Measurements from ENCODE around the gene MFNG.

DNA sequence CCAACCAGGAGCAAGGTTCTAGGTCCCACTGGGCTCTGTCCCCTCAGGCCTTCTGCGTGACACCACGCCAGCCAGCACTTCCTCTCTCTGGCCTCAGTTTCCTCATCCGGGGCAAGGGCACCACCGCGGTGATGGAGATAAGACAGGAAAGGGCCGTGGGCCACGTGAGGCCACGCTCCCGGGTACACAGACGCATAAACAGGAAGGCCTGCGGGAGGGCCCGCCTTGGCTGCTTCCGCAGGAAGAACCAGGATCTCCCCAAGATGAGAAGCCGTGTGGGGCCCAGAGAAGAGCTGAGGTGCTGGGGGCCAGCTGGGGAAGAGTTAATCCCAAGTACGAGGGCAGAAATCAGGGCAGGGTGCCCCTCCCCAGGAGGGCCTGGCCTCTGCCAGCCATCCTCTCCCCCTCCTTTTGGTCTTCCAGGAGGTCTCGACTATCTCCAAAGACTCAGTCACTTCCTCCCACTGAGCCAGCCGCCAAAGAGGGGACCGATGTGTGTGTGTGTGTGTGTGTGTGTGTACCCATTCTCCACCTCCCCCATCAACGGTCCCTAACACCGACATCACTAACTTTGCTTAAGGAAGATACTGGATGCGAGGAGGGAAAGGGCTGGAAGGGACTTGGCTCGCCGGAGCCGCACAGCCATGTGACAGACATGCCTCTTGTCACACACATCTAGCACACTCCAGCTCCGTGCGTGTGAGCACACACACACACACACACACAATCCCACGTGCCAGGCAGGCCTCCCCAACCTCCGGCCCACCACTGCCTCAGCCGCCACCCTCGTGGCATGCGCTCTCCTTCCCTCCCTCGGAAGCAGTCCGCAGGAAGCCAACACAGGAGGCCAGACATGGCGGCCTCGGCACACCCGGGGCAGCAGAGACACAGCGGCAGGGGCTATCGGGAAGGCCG lies 1.4 kb downstream of the MFNG start:
- TF ChIP-seq, protein P1, sequence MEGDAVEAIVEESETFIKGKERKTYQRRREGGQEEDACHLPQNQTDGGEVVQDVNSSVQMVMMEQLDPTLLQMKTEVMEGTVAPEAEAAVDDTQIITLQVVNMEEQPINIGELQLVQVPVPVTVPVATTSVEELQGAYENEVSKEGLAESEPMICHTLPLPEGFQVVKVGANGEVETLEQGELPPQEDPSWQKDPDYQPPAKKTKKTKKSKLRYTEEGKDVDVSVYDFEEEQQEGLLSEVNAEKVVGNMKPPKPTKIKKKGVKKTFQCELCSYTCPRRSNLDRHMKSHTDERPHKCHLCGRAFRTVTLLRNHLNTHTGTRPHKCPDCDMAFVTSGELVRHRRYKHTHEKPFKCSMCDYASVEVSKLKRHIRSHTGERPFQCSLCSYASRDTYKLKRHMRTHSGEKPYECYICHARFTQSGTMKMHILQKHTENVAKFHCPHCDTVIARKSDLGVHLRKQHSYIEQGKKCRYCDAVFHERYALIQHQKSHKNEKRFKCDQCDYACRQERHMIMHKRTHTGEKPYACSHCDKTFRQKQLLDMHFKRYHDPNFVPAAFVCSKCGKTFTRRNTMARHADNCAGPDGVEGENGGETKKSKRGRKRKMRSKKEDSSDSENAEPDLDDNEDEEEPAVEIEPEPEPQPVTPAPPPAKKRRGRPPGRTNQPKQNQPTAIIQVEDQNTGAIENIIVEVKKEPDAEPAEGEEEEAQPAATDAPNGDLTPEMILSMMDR (conservative IDR thresholded peaks at IDR 0.05 in 1 of 2, IDR thresholded peaks at IDR 0.05 in 1 of 2; ENCODE audit: extremely low read depth in 1 of 2, insufficient read depth in 1 of 2, low read depth in 1 of 2, low read length in 2 of 2): no peak
- no peak for TF ChIP-seq EZH2 (IDR thresholded peaks at IDR 0.05; ENCODE audit: borderline replicate concordance, low read length)

Data from mammary epithelial cell (primary cell).